Uterus (tissue), 2 donors: ENCODE measurements around the gene MAMDC2.

Source experiments
- CTCF ChIP-seq, 4 experiments: fragments of 200-600 bp in 2 of 4; fragments of 450-650 bp in 2 of 4; sonication (generic) in 2 of 4; IDR thresholded peaks; one replicate each; pipeline ENCODE4 v1.5.1; 2016 to 2019; ENCODE audit warnings: antibody characterized with exemption in 4 of 4, mild to moderate bottlenecking in 2 of 4, moderate library complexity in 1 of 4
- POLR2A ChIP-seq, 2 donors: fragments of 450-650 bp; IDR thresholded peaks; one replicate each; pipeline ENCODE4 v1.6.1; 2016; ENCODE audit warnings: antibody characterized with exemption in 2 of 2, mild to moderate bottlenecking in 1 of 2, moderate library complexity in 1 of 2

DNA sequence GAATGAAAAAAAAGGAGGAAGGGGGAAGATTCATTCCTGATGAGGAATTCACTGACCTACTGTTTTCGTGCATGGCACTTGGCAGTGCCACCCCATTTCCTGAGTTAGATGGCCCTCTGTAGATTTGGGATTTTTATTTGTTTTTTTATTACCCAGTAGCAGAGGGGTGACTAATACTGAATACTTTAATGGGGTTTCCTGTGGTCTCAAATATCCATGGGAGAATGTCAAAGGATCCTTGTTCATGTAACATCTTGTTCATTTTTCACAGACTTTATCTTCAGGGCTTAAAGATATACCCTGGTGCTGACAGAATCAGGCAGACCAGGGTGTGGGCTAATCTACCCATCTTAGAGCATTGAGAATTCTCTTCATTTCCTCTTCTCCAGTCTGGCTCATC, 93.0 kb downstream of the MAMDC2 start:
- no peak for TF ChIP-seq POLR2A (IDR thresholded peaks at IDR 0.05)
- TF ChIP-seq CTCF (IDR thresholded peaks at IDR 0.05), result no peak
